ENCODE measurements around the gene HBS1L. TPM values are rescaled to one million over a fixed set of nuclear protein-coding genes. Genes with fewer than 3 reads are reported as not detected.

The HBS1L gene
- total RNA-seq, 1 donor from 2014 or later, result 41.7 TPM

DNA sequence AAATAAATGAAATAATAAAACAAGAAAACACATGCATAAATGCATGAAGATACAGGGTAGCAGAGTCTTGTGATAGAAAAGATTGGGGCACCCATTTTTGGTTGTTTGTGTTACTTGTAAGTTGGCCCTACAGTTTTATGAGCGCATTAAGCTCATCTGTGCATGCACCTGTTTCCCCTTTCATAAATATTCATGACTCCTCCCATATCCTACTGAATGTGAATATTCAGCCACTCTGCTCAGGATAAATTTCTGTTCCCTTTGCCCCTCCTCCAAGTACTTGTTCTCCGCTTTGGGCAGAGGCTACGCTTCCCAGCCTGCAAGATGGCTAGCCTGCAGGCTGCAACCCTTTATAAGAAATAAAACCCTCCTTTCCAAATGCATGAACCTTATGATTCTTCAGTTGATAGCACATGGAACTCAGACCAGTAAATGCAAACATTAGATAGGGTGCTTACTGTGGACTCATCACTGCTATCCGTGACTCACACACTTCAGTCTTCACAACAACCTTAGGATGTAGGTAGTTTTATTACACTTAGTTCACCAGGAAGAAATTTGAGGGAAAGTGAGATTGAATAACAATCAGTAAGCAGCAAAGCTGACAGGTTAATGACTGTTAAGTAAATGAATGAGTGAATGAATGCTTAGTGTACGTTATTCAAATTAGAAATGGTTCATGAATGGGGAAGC, 119.7 kb downstream of the HBS1L start:
- no peak overlapping the region for H3K27ac ChIP-seq
- intact Hi-C loops (cut with DNase I), result no loop called here
- H3K9me3 ChIP-seq, result no peaks in the 10 kb centered on the region
- TF ChIP-seq POLR2AphosphoS5 (IDR thresholded peaks at IDR 0.05; ENCODE audit: insufficient read depth in 1 of 2, low read depth in 1 of 2) (no peak), POLR2A (IDR thresholded peaks at IDR 0.05) (no peak)
- TF ChIP-seq, protein P1, sequence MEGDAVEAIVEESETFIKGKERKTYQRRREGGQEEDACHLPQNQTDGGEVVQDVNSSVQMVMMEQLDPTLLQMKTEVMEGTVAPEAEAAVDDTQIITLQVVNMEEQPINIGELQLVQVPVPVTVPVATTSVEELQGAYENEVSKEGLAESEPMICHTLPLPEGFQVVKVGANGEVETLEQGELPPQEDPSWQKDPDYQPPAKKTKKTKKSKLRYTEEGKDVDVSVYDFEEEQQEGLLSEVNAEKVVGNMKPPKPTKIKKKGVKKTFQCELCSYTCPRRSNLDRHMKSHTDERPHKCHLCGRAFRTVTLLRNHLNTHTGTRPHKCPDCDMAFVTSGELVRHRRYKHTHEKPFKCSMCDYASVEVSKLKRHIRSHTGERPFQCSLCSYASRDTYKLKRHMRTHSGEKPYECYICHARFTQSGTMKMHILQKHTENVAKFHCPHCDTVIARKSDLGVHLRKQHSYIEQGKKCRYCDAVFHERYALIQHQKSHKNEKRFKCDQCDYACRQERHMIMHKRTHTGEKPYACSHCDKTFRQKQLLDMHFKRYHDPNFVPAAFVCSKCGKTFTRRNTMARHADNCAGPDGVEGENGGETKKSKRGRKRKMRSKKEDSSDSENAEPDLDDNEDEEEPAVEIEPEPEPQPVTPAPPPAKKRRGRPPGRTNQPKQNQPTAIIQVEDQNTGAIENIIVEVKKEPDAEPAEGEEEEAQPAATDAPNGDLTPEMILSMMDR (IDR thresholded peaks at IDR 0.05), result no peak
- H3K4me1 ChIP-seq, result no peaks in the 10 kb centered on the region
- H3K36me3 ChIP-seq, result no peaks in the 10 kb centered on the region
- no peaks in the 10 kb centered on the region for H3K27me3 ChIP-seq
- H3K4me3 ChIP-seq, result no peak overlapping the region
- DNase-seq (ENCODE audit: extremely low spot score in 2 of 2), result no peak

- Histone ChIP-seq H3K27me3 (no peaks in the 10 kb centered on the region), H3K4me1 (no peaks in the 10 kb centered on the region), H3K9me3 (no peaks in the 10 kb centered on the region), H3K27ac (no peak overlapping the region), H3K36me3 (no peaks in the 10 kb centered on the region), H3K4me3 (no peak overlapping the region)
- DNase-seq (ENCODE audit: extremely low spot score in 2 of 2), result no peak
- no peak for TF ChIP-seq POLR2AphosphoS5 (IDR thresholded peaks at IDR 0.05; ENCODE audit: insufficient read depth in 1 of 2, low read depth in 1 of 2)
- no peak for TF ChIP-seq POLR2A (IDR thresholded peaks at IDR 0.05)
- TF ChIP-seq, protein P1 (IDR thresholded peaks at IDR 0.05), result no peak
- intact Hi-C loops (cut with DNase I), result no loop called here
Observed at GRCh38 chr6:134932535-134933470, 121.8 kb downstream of the HBS1L start.

DNA sequence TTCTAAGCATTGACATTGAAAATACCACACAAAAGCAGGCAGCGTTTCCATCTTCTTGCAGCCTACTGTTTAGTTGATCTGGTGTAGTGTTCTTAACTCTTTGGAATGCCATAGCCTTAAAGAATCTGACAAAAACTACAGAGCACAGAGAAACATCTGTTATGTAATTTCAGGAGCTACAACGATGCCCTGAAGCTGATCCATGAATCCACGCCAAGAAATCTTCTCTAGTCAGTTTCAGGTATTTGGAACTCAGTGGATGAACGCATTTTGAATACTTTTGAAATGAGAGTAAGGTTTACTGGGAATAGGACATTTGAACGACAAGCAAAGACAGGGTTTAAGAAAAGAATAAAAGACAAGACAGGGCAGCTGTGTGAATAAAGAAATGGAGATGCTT, 122.5 kb downstream of the HBS1L start:
- Histone ChIP-seq H3K4me1 (no peaks in the 10 kb centered on the region), H3K27me3 (no peaks in the 10 kb centered on the region), H3K36me3 (no peaks in the 10 kb centered on the region), H3K27ac (no peak overlapping the region), H3K9me3 (no peaks in the 10 kb centered on the region), H3K4me3 (no peak overlapping the region)
- no peak for DNase-seq (ENCODE audit: extremely low spot score in 2 of 2)
- no peak for TF ChIP-seq POLR2A (IDR thresholded peaks at IDR 0.05)
- no peak for TF ChIP-seq POLR2AphosphoS5 (IDR thresholded peaks at IDR 0.05; ENCODE audit: insufficient read depth in 1 of 2, low read depth in 1 of 2)
- TF ChIP-seq, protein P1 (IDR thresholded peaks at IDR 0.05), result no peak
- intact Hi-C loops (cut with DNase I), result no loop called here

- Histone ChIP-seq H3K4me1 (no peaks in the 10 kb centered on the region), H3K27me3 (no peaks in the 10 kb centered on the region), H3K27ac (no peak overlapping the region), H3K36me3 (no peaks in the 10 kb centered on the region), H3K9me3 (no peaks in the 10 kb centered on the region), H3K4me3 (no peak overlapping the region)
- DNase-seq (ENCODE audit: extremely low spot score in 2 of 2), result no peak
- TF ChIP-seq, protein P1 (IDR thresholded peaks at IDR 0.05), result no peak
- no peak for TF ChIP-seq POLR2AphosphoS5 (IDR thresholded peaks at IDR 0.05; ENCODE audit: insufficient read depth in 1 of 2, low read depth in 1 of 2)
- TF ChIP-seq POLR2A (IDR thresholded peaks at IDR 0.05), result no peak
- intact Hi-C loops (cut with DNase I), result no loop called here
Observed at GRCh38 chr6:134930463-134930862, 124.2 kb downstream of the HBS1L start.
